HEK293 (cell line): Measurements from ENCODE around the gene KRTAP9-3.
A peak's percentile ranks its signal among the peaks of the same experiment; 100 is the strongest.
"Not testable (repeated sequence)": the region's sequence is repeated elsewhere in the genome, so short reads cannot be mapped to it uniquely, and the experiment has no call there.

Source experiments
- CTCF ChIA-PET: fragments of 350-600 bp; formaldehyde crosslinking; extraction: SDS; loops from one replicate; lab custom pipeline; 2021; ENCODE audit warnings: antibody characterized with exemption; lab: Yijun Ruan, JAX
- POLR2A ChIA-PET: fragments of 300-600 bp; formaldehyde crosslinking; extraction: SDS; loops from one replicate; lab custom pipeline; 2020; ENCODE audit warnings: antibody characterized with exemption, inconsistent platforms; lab: Yijun Ruan, JAX
- H3K27ac ChIP-seq: fragments of 200-500 bp; sonication (Bioruptor generic); 2 replicates; pipeline ENCODE4 v1.5.1; 2014; ENCODE audit warnings: low read depth, low read length, control low read depth, inconsistent platforms; ENCODE audit errors: extremely low read depth
- H3K36me3 ChIP-seq, 2 experiments: fragments of 200-500 bp in 1 of 2; sonication (Bioruptor generic) in 1 of 2; 1 replicate in 1 of 2; 2 replicates in 1 of 2; pipeline ENCODE4 v1.5.1; 2014 to 2017; ENCODE audit warnings: inconsistent platforms in 2 of 2, low read length in 2 of 2; ENCODE audit not compliant: control insufficient read depth in 2 of 2, insufficient read depth in 1 of 2
- H3K4me1 ChIP-seq: fragments of 200-500 bp; sonication (Bioruptor generic); 2 replicates; pipeline ENCODE4 v1.5.1; 2014; ENCODE audit warnings: mild to moderate bottlenecking, low read length, inconsistent platforms; ENCODE audit not compliant: control insufficient read depth, insufficient read depth
- H3K4me3 ChIP-seq: 2 replicates; pipeline ENCODE4 v1.5.1; 2011; ENCODE audit warnings: low read depth, mild to moderate bottlenecking, control low read depth, low read length, moderate library complexity
- H3K9me3 ChIP-seq: fragments of 200-500 bp; sonication (Bioruptor generic); 2 replicates; pipeline ENCODE4 v1.5.1; 2014; ENCODE audit warnings: low read depth, low read length, inconsistent platforms; ENCODE audit not compliant: control insufficient read depth, insufficient read depth
- GLIS2 ChIP-seq: fragments of 450-650 bp; formaldehyde crosslinking; IDR thresholded peaks from 2 replicates; pipeline ENCODE4 v1.5.1; 2016; ENCODE audit warnings: missing biosample characterization, missing genetic modification characterization
- MYNN ChIP-seq: fragments of 450-650 bp; formaldehyde crosslinking; IDR thresholded peaks from 2 replicates; pipeline ENCODE4 v1.5.1; 2016; ENCODE audit warnings: missing biosample characterization, missing genetic modification characterization, borderline replicate concordance
- SCRT1 ChIP-seq: fragments of 450-650 bp; formaldehyde crosslinking; IDR thresholded peaks from 2 replicates; pipeline ENCODE4 v1.5.1; 2016; ENCODE audit warnings: missing biosample characterization, missing genetic modification characterization, borderline replicate concordance
- ZBTB21 ChIP-seq: fragments of 450-650 bp; formaldehyde crosslinking; IDR thresholded peaks from 2 replicates; pipeline ENCODE4 v1.5.1; 2017; ENCODE audit warnings: missing biosample characterization, missing genetic modification characterization
- ZIC2 ChIP-seq: fragments of 450-650 bp; formaldehyde crosslinking; IDR thresholded peaks from 2 replicates; pipeline ENCODE4 v1.5.1; 2016; ENCODE audit warnings: missing biosample characterization, missing genetic modification characterization
- ZNF146 ChIP-seq: fragments of 450-650 bp; formaldehyde crosslinking; IDR thresholded peaks from 2 replicates; pipeline ENCODE4 v1.5.1; 2016; ENCODE audit warnings: missing biosample characterization, missing genetic modification characterization
- ZNF311 ChIP-seq: fragments of 450-650 bp; formaldehyde crosslinking; IDR thresholded peaks from 2 replicates; pipeline ENCODE4 v1.5.1; 2017; ENCODE audit warnings: missing biosample characterization, missing genetic modification characterization, borderline replicate concordance
- ZNF366 ChIP-seq: fragments of 450-650 bp; formaldehyde crosslinking; conservative IDR thresholded peaks from 2 replicates; pipeline ENCODE4 v1.5.1; 2016; ENCODE audit warnings: missing biosample characterization, missing genetic modification characterization
- ZNF433 ChIP-seq: fragments of 450-650 bp; formaldehyde crosslinking; IDR thresholded peaks from 2 replicates; pipeline ENCODE4 v1.5.1; 2016; ENCODE audit warnings: missing biosample characterization, missing genetic modification characterization, low read depth
- ZNF585B ChIP-seq: fragments of 450-650 bp; formaldehyde crosslinking; IDR thresholded peaks from 2 replicates; pipeline ENCODE4 v1.5.1; 2016; ENCODE audit warnings: missing biosample characterization, missing genetic modification characterization
- ZNF76 ChIP-seq: fragments of 450-650 bp; formaldehyde crosslinking; IDR thresholded peaks from 2 replicates; pipeline ENCODE4; 2016; ENCODE audit warnings: low read depth, missing biosample characterization, missing genetic modification characterization, borderline replicate concordance
- ZNF792 ChIP-seq: fragments of 450-650 bp; formaldehyde crosslinking; IDR thresholded peaks from 2 replicates; pipeline ENCODE4 v1.5.1; 2016; ENCODE audit warnings: missing biosample characterization, missing genetic modification characterization
- TF ChIP-seq, protein P1 (sequence below): fragments of 450-650 bp; formaldehyde crosslinking; optimal IDR thresholded peaks from 2 replicates; pipeline ENCODE3; 2016; ENCODE audit warnings: missing biosample characterization, mild to moderate bottlenecking, missing genetic modification characterization
- TF ChIP-seq, protein P2 (sequence below): fragments of 450-650 bp; formaldehyde crosslinking; IDR thresholded peaks from 2 replicates; pipeline ENCODE4 v1.5.1; 2016; ENCODE audit warnings: missing biosample characterization, missing genetic modification characterization
- TF ChIP-seq, protein P3 (sequence below): fragments of 450-650 bp; formaldehyde crosslinking; IDR thresholded peaks from 2 replicates; pipeline ENCODE4 v1.5.1; 2016; ENCODE audit warnings: missing biosample characterization, missing genetic modification characterization, borderline replicate concordance
- TF ChIP-seq, protein P4 (sequence below): fragments of 450-650 bp; formaldehyde crosslinking; IDR thresholded peaks from 2 replicates; pipeline ENCODE4 v1.5.1; 2016; ENCODE audit warnings: missing biosample characterization, missing genetic modification characterization

The KRTAP9-3 gene

DNA sequence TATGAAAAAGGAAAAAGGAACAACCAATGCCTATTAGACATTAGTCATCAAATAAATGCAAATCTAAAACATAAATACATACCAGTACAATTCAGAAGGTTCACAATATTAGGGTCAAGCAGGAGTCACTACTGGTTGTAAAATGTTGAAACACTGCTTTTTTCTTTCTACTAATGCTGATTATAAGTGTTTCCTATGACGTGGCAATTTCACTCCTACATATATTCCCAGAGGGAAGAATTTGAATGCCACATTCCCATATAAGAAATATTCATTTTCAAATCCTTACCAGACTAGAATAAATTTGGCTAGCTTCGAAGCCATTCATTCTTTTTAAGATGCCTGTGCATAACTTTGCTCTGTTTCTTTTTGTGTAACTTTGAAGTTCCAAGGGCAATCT is 8.4 kb upstream of the KRTAP9-3 start (continued):
- TF ChIP-seq, protein P1, sequence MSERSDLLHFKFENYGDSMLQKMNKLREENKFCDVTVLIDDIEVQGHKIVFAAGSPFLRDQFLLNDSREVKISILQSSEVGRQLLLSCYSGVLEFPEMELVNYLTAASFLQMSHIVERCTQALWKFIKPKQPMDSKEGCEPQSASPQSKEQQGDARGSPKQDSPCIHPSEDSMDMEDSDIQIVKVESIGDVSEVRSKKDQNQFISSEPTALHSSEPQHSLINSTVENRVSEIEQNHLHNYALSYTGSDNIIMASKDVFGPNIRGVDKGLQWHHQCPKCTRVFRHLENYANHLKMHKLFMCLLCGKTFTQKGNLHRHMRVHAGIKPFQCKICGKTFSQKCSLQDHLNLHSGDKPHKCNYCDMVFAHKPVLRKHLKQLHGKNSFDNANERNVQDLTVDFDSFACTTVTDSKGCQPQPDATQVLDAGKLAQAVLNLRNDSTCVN (tag by site-specific recombination): no peak

DNA sequence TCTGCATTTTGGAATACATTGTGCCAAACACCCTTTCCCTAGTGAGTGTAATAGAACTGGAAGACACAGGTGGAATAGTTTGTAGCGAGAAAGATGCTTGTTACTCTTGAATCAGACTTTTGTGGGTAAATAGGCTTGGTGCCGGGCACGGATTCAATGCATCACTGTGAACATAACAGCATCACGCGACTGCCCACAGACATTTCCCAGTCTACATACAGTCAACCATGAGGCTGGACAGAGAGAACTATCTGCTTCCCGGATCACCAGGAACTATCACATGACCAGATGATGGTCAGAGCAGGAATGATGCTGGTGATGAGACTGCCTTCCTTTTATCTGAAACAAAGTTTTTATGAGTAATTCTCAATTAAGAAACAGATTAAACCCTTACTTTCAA is 6.2 kb upstream of the KRTAP9-3 start:
- no peaks in the 10 kb centered on the region for H3K9me3 ChIP-seq
- ChIA-PET POLR2A (no interaction called here), CTCF (interaction anchor here (0.7 kb wide), 1 partner anchor 444 kb away, joined by 3 read pairs; no protein-coding TSS in a partner anchor)
- TF ChIP-seq, protein P2, sequence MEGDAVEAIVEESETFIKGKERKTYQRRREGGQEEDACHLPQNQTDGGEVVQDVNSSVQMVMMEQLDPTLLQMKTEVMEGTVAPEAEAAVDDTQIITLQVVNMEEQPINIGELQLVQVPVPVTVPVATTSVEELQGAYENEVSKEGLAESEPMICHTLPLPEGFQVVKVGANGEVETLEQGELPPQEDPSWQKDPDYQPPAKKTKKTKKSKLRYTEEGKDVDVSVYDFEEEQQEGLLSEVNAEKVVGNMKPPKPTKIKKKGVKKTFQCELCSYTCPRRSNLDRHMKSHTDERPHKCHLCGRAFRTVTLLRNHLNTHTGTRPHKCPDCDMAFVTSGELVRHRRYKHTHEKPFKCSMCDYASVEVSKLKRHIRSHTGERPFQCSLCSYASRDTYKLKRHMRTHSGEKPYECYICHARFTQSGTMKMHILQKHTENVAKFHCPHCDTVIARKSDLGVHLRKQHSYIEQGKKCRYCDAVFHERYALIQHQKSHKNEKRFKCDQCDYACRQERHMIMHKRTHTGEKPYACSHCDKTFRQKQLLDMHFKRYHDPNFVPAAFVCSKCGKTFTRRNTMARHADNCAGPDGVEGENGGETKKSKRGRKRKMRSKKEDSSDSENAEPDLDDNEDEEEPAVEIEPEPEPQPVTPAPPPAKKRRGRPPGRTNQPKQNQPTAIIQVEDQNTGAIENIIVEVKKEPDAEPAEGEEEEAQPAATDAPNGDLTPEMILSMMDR (tag by site-specific recombination): no peak
- TF ChIP-seq SCRT1 (no peak), ZNF585B (no peak), GLIS2 (no peak), ZNF433 (tag by site-specific recombination) (no peak), ZNF146 (tag by site-specific recombination) (no peak), ZBTB21 (tag by site-specific recombination) (no peak), MYNN (tag by site-specific recombination) (no peak), ZNF792 (no peak), ZNF76 (tag by site-specific recombination) (no peak)
- TF ChIP-seq, protein P3, sequence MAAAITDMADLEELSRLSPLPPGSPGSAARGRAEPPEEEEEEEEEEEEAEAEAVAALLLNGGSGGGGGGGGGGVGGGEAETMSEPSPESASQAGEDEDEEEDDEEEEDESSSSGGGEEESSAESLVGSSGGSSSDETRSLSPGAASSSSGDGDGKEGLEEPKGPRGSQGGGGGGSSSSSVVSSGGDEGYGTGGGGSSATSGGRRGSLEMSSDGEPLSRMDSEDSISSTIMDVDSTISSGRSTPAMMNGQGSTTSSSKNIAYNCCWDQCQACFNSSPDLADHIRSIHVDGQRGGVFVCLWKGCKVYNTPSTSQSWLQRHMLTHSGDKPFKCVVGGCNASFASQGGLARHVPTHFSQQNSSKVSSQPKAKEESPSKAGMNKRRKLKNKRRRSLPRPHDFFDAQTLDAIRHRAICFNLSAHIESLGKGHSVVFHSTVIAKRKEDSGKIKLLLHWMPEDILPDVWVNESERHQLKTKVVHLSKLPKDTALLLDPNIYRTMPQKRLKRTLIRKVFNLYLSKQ (tag by site-specific recombination): no peak
- H3K4me1 ChIP-seq: no peaks in the 10 kb centered on the region
- no peaks in the 10 kb centered on the region for H3K36me3 ChIP-seq
- no peak overlapping the region for H3K27ac ChIP-seq
- H3K4me3 ChIP-seq: no peak overlapping the region

DNA sequence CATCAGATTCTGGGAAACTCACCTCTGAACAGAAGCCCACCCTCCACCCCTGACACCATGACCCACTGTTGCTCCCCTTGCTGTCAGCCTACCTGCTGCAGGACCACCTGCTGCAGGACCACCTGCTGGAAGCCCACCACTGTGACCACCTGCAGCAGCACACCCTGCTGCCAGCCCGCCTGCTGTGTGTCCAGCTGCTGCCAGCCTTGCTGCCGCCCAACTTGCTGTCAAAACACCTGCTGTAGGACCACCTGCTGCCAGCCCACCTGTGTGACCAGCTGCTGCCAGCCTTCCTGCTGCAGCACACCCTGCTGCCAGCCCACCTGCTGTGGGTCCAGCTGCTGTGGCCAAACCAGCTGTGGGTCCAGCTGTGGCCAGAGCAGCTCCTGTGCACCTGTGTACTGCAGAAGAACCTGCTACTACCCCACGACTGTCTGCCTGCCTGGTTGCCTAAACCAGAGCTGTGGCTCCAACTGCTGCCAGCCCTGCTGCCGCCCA is 5.6 kb upstream of the KRTAP9-3 start, which contains the start of gene KRTAP9-2:
Gene KRTAP9-2 (plus strand): TSS at position 51 of the 498 bp plus-strand sequence. CDS start 7 bp downstream, at position 58.
- H3K9me3 ChIP-seq, POLR2A ChIA-PET, CTCF ChIA-PET, H3K36me3 ChIP-seq, H3K4me1 ChIP-seq, H3K4me3 ChIP-seq, H3K27ac ChIP-seq: not testable (repeated sequence)
- TF ChIP-seq SCRT1: 0 out of 2 replicates have a peak, but pooled peaks have one; percentile 47
- TF ChIP-seq ZIC2 (tag by site-specific recombination): peak; percentile 43

DNA sequence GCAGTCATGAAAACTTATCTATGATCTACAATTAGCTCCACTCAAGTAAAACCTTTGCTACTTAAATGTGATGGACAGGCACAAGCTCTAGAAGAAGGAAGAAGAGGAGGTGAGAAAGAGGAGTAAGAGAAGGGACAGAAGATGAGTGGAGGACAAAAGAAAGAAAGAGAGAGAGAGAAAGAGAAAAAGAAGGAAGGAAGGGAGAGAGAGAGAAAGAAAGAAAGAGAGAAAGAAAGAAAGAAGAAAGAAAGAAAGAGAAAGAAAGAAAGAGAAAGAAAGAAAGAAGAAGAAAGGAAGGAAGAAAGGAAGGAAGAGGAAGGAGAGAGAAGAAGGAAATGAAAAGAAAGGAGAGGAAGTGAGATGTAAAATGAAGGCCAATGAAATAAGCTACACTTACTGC is 2.2 kb upstream of the KRTAP9-3 start:
- no peaks in the 10 kb centered on the region for H3K9me3 ChIP-seq
- no peaks in the 10 kb centered on the region for H3K4me1 ChIP-seq
- H3K27ac ChIP-seq: no peak overlapping the region
- H3K36me3 ChIP-seq: no peaks in the 10 kb centered on the region
- TF ChIP-seq, protein P4, sequence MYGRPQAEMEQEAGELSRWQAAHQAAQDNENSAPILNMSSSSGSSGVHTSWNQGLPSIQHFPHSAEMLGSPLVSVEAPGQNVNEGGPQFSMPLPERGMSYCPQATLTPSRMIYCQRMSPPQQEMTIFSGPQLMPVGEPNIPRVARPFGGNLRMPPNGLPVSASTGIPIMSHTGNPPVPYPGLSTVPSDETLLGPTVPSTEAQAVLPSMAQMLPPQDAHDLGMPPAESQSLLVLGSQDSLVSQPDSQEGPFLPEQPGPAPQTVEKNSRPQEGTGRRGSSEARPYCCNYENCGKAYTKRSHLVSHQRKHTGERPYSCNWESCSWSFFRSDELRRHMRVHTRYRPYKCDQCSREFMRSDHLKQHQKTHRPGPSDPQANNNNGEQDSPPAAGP (tag by site-specific recombination): no peak
- TF ChIP-seq ZNF311 (tag by site-specific recombination): no peak
- peak; percentile 60 for TF ChIP-seq ZNF366 (tag by site-specific recombination)
- POLR2A ChIA-PET: interaction anchor here (0.7 kb wide), 1 partner anchor 571 kb away, joined by 4 read pairs; no protein-coding TSS in a partner anchor
- H3K4me3 ChIP-seq: no peak overlapping the region
- CTCF ChIA-PET: interaction anchor here (0.6 to 1.8 kb wide), 2 partner anchors 92 to 228 kb away, joined by 3 to 8 read pairs; no protein-coding TSS in a partner anchor
